H1 (cell line): ENCODE results near the gene LAMC3. TPM values are rescaled to one million over a fixed set of nuclear protein-coding genes. Genes with fewer than 3 reads are reported as not detected.

Source experiments
- CEBPB ChIP-seq: IDR thresholded peaks from 2 replicates; pipeline ENCODE4 v1.6.1; 2012; ENCODE audit warnings: low read depth, low read length
- RBBP5 ChIP-seq: IDR thresholded peaks from 2 replicates; pipeline ENCODE4 v1.7.1; 2012; ENCODE audit warnings: low read depth, mild to moderate bottlenecking, inconsistent platforms, low read length, moderate library complexity, borderline replicate concordance
- YY1 ChIP-seq: IDR thresholded peaks from 2 replicates; pipeline ENCODE4 v1.6.1; 2011; ENCODE audit warnings: low read depth, mild to moderate bottlenecking, low read length
- polyA plus RNA-seq, 7 experiments: library from polyadenylated mRNA; depleted of rRNA in 3 of 7; stranded (reverse) in 5 of 7; unstranded in 2 of 7; fragments of >200 nt in 5 of 7; fragments of 200-250 nt in 2 of 7; gene quantifications; 1 replicate in 5 of 7; 2 replicates in 1 of 7; 4 replicates in 1 of 7; pipeline versions ENCODE4 v1.2.1 to v1.2.3, GENCODE V29; 2011 to 2013; ENCODE audit warnings: missing spikeins in 2 of 7, mixed read lengths in 2 of 7
- total RNA-seq: library from RNA; stranded (reverse); fragmentation: NEBNext Ultra II Directional; extraction: Animal tissue kit (Norgen Biotek cat#: 25700); gene quantifications from 2 replicates; pipeline ENCODE4 v1.2.1, GENCODE V29; 2021
- TF ChIP-seq, protein P1 (sequence below), 3 experiments: IDR thresholded peaks; 1 replicate in 2 of 3; 2 replicates in 1 of 3; pipeline versions ENCODE4 v1.5.1 to v1.6.1; 2011; ENCODE audit warnings: low read length in 3 of 3, mild to moderate bottlenecking in 3 of 3, inconsistent platforms in 2 of 3, low read depth in 1 of 3, moderate library complexity in 1 of 3; ENCODE audit not compliant: insufficient read depth in 1 of 3; ENCODE audit errors: control extremely low read depth in 1 of 3

LAMC3 gene
- total and polyA plus RNA-seq, 2 of the 8 experiments (the other 6 are each of a cell fraction or from before 2014, with no cell fraction given), result 9.3 to 12.3 TPM

DNA sequence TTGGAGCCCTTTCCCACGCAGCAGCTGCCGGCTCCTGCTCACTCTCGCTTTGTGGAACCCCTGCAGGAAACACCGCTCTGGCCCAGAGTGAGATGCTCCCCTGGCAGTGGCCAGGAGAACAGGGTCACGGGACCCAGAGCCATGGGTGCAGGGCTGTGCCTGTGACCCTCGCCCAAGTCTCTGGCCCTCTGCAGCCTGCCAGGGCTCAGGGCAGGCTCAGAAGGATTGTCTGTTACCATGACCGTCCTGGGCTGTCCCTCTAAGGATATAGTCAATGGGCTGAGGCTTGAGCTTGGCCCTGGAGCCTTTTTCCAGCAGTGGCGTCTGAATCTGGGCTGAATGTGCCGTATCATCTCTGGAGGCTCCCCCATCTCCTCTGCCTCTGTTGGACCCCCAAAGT lies 58.7 kb downstream of the LAMC3 start (continued):
- TF ChIP-seq, protein P1, sequence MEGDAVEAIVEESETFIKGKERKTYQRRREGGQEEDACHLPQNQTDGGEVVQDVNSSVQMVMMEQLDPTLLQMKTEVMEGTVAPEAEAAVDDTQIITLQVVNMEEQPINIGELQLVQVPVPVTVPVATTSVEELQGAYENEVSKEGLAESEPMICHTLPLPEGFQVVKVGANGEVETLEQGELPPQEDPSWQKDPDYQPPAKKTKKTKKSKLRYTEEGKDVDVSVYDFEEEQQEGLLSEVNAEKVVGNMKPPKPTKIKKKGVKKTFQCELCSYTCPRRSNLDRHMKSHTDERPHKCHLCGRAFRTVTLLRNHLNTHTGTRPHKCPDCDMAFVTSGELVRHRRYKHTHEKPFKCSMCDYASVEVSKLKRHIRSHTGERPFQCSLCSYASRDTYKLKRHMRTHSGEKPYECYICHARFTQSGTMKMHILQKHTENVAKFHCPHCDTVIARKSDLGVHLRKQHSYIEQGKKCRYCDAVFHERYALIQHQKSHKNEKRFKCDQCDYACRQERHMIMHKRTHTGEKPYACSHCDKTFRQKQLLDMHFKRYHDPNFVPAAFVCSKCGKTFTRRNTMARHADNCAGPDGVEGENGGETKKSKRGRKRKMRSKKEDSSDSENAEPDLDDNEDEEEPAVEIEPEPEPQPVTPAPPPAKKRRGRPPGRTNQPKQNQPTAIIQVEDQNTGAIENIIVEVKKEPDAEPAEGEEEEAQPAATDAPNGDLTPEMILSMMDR (IDR thresholded peaks at IDR 0.05; ENCODE audit: control extremely low read depth in 1 of 3, insufficient read depth in 1 of 3, low read depth in 1 of 3, low read length in 3 of 3), result no peak
- TF ChIP-seq RBBP5 (no peak), YY1 (no peak), CEBPB (no peak)
